ENCODE measurements around the gene CTSL.

CTSL gene

GRCh38 chr9:87701491-87701890 lies 24.4 kb upstream of the CTSL start:
- DNase-seq (ENCODE audit: low spot score) = no peak

- DNase-seq (ENCODE audit: low spot score) = no peak
These were observed 23.9 kb upstream of the CTSL start for GRCh38 chr9:87701931-87702421.

DNA sequence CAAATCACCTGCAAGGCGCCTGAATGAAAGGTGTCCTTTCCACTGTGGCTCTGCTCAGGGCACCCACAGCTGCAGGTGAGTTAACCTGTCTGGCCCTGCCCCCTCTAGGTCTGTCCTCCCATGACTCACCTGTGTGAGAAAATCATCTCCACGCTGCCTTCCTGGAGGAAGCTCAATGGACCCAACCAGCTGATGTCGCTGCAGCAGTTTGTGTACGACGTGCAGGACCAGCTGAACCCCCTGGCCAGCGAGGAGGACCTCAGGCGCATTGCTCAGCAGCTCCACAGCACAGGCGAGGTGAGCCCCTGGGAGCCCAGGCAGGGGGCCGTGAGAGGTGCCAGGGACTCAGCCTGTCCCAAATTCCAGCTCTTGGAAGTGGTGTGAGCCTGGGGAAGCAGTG lies 23.0 kb upstream of the CTSL start:
- DNase-seq (ENCODE audit: low spot score) = no peak

DNA sequence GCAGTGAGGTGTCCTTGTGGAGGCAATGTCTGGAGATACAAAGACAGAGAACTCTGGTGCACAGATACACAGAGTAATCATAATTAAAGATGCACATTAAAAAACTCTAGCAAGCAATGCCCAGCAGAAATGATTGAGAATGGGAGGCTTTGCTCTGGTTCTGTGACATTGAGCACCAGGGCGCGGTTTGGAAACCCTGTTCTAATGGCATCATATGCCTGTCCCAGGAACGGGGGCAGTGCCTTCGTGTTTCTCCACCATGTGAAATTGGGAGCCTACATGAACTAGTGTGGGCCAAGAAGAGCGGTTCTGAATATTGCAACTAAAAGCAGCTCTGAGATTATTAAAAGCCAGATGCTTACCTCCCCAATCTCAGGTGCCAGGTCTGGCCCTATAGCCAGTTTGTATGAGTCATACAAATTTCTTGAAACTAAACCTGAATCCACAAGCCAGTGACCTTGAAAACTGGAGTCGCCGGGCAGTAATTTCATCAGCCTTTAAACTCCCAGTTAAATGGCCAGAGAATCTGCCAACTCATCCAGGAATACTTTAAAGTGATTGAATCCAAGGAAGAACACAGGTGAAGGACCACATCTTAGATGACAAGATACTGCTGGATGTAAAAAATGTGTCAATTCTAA lies 22.2 kb upstream of the CTSL start:
- DNase-seq (ENCODE audit: low spot score) = no peak

DNA sequence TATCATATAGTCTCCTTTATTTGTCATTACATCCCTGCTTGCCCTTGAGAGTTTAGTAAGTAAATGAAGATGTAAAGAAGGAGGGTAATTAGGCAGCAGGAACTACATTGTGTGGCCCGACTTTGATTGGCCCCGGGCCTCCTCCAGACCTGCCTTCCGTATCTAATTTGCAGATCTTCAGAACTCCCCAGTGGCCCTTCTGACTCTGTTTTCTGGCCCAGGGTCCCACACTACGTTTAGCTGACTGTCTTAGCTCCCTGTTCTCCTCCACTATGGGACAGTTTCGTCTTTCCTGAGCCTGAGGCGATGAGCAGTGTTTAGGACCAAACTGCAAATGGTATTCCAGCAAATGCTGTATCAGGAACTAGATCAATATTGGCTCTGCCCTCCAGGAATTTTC lies 21.6 kb upstream of the CTSL start:
- no peak for DNase-seq (ENCODE audit: low spot score)

- no peak for DNase-seq (ENCODE audit: low spot score)
These were observed 19.7 kb upstream of the CTSL start for GRCh38 chr9:87706066-87706739.

- DNase-seq (ENCODE audit: low spot score) = no peak
These were observed 18.0 kb upstream of the CTSL start for GRCh38 chr9:87707805-87708506.

- no peak for DNase-seq (ENCODE audit: low spot score)
These were observed 17.4 kb upstream of the CTSL start for GRCh38 chr9:87708546-87708945.

- no peak for DNase-seq (ENCODE audit: low spot score)
These were observed 16.8 kb upstream of the CTSL start for GRCh38 chr9:87708986-87709728.

- DNase-seq (ENCODE audit: low spot score) = no peak
These were observed 15.5 kb upstream of the CTSL start for GRCh38 chr9:87710443-87710842.

DNA sequence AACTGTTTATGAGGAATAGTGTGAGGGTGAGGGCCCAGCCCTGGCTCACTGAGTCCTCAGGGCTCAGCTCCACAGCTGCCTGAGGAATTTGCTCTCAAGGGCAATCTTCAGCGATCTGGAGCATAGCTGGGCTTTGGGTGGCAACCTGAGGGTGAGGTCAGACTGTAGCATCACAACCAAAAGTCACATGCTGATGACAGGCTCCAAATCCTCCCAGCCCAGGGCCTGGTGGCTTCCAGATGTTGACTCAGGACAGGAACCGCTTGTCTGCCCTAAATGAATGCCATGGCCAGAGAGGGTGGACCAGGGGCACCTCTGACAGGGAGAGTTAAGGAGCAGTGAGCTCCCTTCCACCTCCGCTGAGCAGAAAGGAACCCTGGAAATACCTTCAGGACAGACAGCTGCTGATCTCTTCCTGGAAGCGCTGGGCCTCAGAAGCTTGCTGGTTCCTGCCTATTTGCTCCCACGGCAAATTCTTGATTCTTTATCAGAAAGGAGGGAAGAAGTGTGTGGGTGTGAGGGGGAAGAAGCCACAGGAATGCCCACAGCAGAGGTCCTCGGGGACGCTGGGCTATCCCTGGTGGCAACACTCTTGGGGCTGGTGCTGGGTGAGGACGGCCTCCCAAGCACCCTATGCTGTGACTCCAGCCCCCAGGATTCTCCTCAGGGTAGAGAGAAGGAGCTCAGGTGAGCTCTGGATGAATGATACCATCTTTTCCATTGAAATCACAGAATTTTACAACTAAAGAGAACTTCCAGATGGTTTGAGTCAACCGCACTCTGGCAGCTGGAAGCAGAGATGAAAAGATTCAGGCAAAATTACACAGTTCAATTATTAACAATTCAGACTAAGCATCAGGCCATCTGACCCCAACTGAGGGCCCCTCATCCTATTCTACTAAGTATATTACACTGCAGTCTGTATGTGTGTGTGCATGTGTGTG lies 13.8 kb upstream of the CTSL start:
- DNase-seq (ENCODE audit: low spot score) = peak; percentile 40

- DNase-seq (ENCODE audit: low spot score) = no peak
These were observed 13.1 kb upstream of the CTSL start for GRCh38 chr9:87712801-87713277.

GRCh38 chr9:87713278-87713987 lies 12.5 kb upstream of the CTSL start:
- DNase-seq (ENCODE audit: low spot score) = peak; percentile 96

- no peak for DNase-seq (ENCODE audit: low spot score)
These were observed 12.0 kb upstream of the CTSL start for GRCh38 chr9:87713988-87714330.

DNA sequence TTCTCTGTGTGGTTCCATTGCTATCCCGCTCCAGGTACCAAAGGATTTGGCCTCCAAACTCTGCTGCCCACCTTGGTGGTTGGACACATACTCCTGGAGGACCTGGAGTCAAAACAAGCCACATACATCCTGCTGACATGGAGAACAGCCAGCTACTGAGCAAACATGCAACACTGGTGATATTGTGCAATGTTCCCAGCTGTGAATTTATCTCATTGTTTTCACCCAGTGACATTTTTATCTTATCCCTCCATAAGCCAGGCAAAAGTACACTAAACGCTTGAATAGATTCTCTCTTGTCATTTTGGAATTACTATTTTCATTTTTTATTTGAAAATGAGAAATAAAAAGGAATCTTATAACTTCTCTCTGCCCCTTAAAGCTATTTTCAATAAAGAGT lies 11.1 kb upstream of the CTSL start:
- DNase-seq (ENCODE audit: low spot score) = no peak

- DNase-seq (ENCODE audit: low spot score) = no peak
These were observed 9.8 kb upstream of the CTSL start for GRCh38 chr9:87716141-87716540.

DNA sequence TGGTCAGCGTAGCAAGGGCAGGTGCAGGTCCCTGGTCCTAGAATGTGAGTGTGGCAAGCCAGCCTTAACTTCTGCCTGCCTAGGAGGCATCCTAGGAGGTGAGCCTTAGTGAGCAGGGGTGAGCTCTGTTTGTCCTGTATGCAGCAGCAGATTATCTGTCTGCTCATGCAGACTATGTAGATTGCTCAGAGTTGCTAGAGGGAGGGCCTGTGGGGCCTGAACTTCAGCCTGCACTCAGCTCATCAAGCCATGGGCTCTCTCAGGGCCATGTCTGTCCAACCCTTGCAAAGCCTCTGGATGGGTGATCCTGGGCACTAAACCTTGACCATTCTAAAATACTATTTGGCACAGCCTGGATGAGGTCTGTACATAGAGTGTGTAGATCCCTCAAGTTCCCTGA lies 8.5 kb upstream of the CTSL start:
- DNase-seq (ENCODE audit: low spot score) = no peak

DNA sequence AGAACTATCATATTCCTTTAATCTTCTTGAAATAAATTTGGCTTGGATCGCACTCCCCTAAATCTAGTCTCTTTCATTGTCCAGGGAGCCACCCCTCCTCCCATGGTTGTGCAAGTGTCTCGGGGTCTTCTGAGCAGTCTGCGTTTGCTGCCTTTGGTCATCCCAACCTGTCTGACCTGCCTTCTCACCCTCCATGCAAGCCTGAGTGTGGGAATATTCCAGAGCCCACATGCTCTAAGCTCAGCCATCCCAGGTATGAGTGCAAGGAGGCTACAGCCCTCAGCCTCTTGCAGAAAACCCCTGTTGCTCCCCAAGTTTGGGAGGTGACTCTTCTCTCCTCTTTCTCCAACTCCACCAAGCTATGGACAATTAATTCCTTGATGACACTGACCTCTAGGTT lies 7.7 kb upstream of the CTSL start:
- no peak for DNase-seq (ENCODE audit: low spot score)

DNA sequence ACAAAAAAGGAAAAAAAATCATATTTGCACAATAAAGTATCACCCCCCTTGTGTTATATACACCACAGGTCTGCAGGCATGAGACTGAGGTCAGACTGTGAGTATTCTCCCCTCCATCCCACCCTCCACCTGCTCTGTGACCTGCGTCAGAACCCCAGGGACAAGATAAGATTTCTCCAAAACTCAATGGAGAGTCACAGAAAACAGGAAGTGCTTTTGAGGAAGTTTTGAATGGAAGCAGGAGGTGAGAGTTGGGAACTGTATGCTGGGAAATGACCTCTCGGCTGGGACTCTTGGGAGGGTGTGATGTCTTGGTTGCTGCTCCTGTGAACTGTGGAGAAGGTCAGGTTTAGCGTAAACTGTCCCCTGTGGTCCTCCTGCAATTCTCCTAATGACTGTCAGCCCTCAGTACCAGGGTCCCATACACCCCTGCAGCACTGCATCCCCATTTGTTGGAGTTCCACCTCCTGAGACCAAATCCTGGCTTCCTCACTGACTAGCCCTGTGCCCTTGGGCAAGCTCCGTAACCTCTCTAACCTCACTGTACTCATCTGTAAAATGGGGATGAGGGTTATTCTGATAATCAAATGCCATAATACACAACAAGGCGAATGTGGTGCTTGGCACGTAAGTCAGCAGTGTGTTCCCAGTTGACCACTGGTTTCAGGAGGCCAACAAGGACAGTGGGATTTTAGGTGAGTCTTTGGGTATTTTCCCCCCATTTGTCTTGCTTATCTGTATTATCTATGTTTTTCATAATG lies 6.9 kb upstream of the CTSL start:
- no peak for DNase-seq (ENCODE audit: low spot score)

DNA sequence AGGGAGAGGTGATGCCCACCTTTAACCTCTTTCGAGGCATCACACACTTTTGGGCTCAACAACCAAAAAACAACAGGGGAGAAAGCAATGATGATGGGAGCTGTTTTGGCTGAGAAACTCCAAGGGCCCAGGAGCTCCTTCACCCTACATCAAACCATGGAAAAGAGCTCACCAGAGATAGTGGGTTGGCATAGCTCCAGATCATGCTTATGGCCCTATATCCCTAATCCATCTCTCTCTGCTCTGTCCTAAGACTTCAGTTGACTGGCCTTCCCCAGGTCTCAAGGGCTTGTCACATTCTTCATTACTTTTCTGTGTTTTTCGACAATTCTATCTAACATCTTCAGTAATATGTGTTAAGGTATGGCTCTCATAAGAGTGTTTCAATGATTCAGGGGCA lies 5.7 kb upstream of the CTSL start:
- no peak for DNase-seq (ENCODE audit: low spot score)
